GM12878 (cell line): Measurements from ENCODE around the gene OXT. TPM values are rescaled to one million over a fixed set of nuclear protein-coding genes. Genes with fewer than 3 reads are reported as not detected.
"Not testable (repeated sequence)": the region's sequence is repeated elsewhere in the genome, so short reads cannot be mapped to it uniquely, and the experiment has no call there.

Source experiments
- ATAC-seq: fragments of 200-7000 bp; cut with Tn5 transposase; 3 replicates; pipeline ENCODE4 v1.9.1; 2020; ENCODE audit warnings: mild to moderate bottlenecking, moderate library complexity
- BruUV-seq: library from RNA; stranded (reverse); fragments of 400-500 nt; replicated peaks from 2 replicates; lab custom pipeline; 2021; lab: Mats Ljungman, UMichigan
- CTCF ChIA-PET: fragments of 300-600 bp; sonication (Branson Sonifier 250); formaldehyde crosslinking; extraction: SDS; loops from one replicate; lab custom pipeline; 2021; ENCODE audit warnings: inconsistent platforms; lab: Yijun Ruan, JAX
- POLR2A ChIA-PET: fragments of 350-600 bp; formaldehyde crosslinking; extraction: SDS; loops from one replicate; lab custom pipeline; 2021; ENCODE audit warnings: inconsistent platforms; lab: Charles Lee
- RAD21 ChIA-PET: fragments of 300-600 bp; sonication (Branson Sonifier 250); formaldehyde crosslinking; loops from one replicate; lab custom pipeline; 2023; ENCODE audit warnings: antibody characterized with exemption; ENCODE audit not compliant: unreplicated experiment; lab: Charles Lee
- SMC1A ChIA-PET: fragments of 300-600 bp; sonication (Branson Sonifier 250); formaldehyde crosslinking; loops from one replicate; lab custom pipeline; 2023; ENCODE audit not compliant: unreplicated experiment, uncharacterized antibody; lab: Charles Lee
- DNase-seq: peaks from one replicate; pipeline ENCODE4 v3.0.0-alpha.2; 2011; ENCODE audit warnings: low read depth, low spot score
- FAIRE-seq: peaks from 3 replicates; lab custom pipeline; 2011; peaks lifted over from hg19 to GRCh38; lab: Jason Lieb, UNC
- H2AFZ ChIP-seq: 2 replicates; pipeline ENCODE4 v1.6.0; 2011; ENCODE audit warnings: low read depth, low read length, control low read depth; ENCODE audit not compliant: control insufficient read depth
- H3K27ac ChIP-seq: 2 replicates; pipeline ENCODE4 v1.5.1; 2011; ENCODE audit warnings: control low read depth; ENCODE audit not compliant: control insufficient read depth, insufficient read depth
- H3K27me3 ChIP-seq, 2 experiments: replicated peaks in 1 of 2; 2 replicates each; pipeline versions ENCODE4 v1.6.0 to v1.6.1; 2011; ENCODE audit warnings: low read length in 1 of 2; ENCODE audit not compliant: control insufficient read depth in 2 of 2, insufficient read depth in 2 of 2
- H3K36me3 ChIP-seq, 2 experiments: 2 replicates each; pipeline ENCODE4 v1.5.1; 2011; ENCODE audit warnings: low read length in 1 of 2; ENCODE audit not compliant: control insufficient read depth in 2 of 2, insufficient read depth in 2 of 2
- H3K4me1 ChIP-seq: 2 replicates; pipeline ENCODE4 v1.6.1; 2011; ENCODE audit warnings: mild to moderate bottlenecking, low read length, moderate library complexity, mixed read lengths; ENCODE audit not compliant: control insufficient read depth, insufficient read depth
- H3K4me2 ChIP-seq: 2 replicates; pipeline ENCODE4 v1.6.0; 2011; ENCODE audit warnings: control low read depth; ENCODE audit not compliant: control insufficient read depth, insufficient read depth
- H3K4me3 ChIP-seq: fragments of 200-600 bp; sonication (generic); 2 replicates; pipeline ENCODE4 v1.5.1; 2016
- H3K79me2 ChIP-seq: 2 replicates; pipeline ENCODE4 v1.6.0; 2011; ENCODE audit warnings: low read length; ENCODE audit not compliant: control insufficient read depth, insufficient read depth
- H3K9ac ChIP-seq: 2 replicates; pipeline ENCODE4 v1.8.0; 2011; ENCODE audit warnings: low read length, control low read depth, mixed read lengths; ENCODE audit not compliant: control insufficient read depth, insufficient read depth
- H3K9me3 ChIP-seq: replicated peaks from 3 replicates; pipeline ENCODE4 v1.5.1; 2011; ENCODE audit warnings: mild to moderate bottlenecking, low read length; ENCODE audit not compliant: control insufficient read depth, insufficient read depth
- H4K20me1 ChIP-seq: 2 replicates; pipeline ENCODE4 v1.6.0; 2011; ENCODE audit not compliant: control insufficient read depth, insufficient read depth
- BHLHE40 ChIP-seq, 2 experiments: fragments of 450-650 bp in 1 of 2; IDR thresholded peaks; 2 replicates each; pipeline ENCODE4 v1.6.1; 2011 to 2017; ENCODE audit warnings: low read depth in 2 of 2, borderline replicate concordance in 1 of 2, improper control_type of control experiment in 1 of 2, low read length in 1 of 2, mild to moderate bottlenecking in 1 of 2
- CBX5 ChIP-seq: sonication (generic); IDR thresholded peaks from 2 replicates; pipeline ENCODE4 v1.6.1; 2016; ENCODE audit warnings: low read depth, moderate library complexity, mild to moderate bottlenecking, inconsistent platforms
- CHD1 ChIP-seq: IDR thresholded peaks from 2 replicates; pipeline ENCODE4 v1.6.1; 2012; ENCODE audit warnings: low read depth, low read length, improper control_type of control experiment
- DPF2 ChIP-seq: fragments of 450-650 bp; IDR thresholded peaks from 2 replicates; pipeline ENCODE4 v1.6.1; 2017; ENCODE audit warnings: mild to moderate bottlenecking
- FOXK2 ChIP-seq: fragments of 450-650 bp; IDR thresholded peaks from 2 replicates; pipeline ENCODE4 v1.6.1; 2017; ENCODE audit warnings: mild to moderate bottlenecking, moderate library complexity
- MEF2A ChIP-seq: IDR thresholded peaks from 2 replicates; pipeline ENCODE4 v1.6.1; 2011; ENCODE audit warnings: low read depth, mild to moderate bottlenecking, low read length, moderate library complexity; ENCODE audit not compliant: insufficient read depth
- PAX5 ChIP-seq: IDR thresholded peaks from 2 replicates; pipeline ENCODE4 v1.6.1; 2011; ENCODE audit warnings: low read depth, low read length, borderline replicate concordance
- TARDBP ChIP-seq: IDR thresholded peaks from 2 replicates; pipeline ENCODE4 v1.6.1; 2016; ENCODE audit warnings: borderline replicate concordance
- TBL1XR1 ChIP-seq: IDR thresholded peaks from 2 replicates; pipeline ENCODE4 v1.6.1; 2012; ENCODE audit warnings: low read depth, low read length, improper control_type of control experiment
- ZNF207 ChIP-seq: fragments of 450-650 bp; IDR thresholded peaks from 2 replicates; pipeline ENCODE4 v1.6.1; 2014; ENCODE audit warnings: antibody characterized with exemption, mild to moderate bottlenecking, borderline replicate concordance
- ZZZ3 ChIP-seq: IDR thresholded peaks from 2 replicates; pipeline ENCODE4 v1.6.1; 2011; ENCODE audit warnings: low read depth; ENCODE audit not compliant: control insufficient read depth, insufficient read length
- WGBS: methylation state at CpG from one replicate; pipeline ENCODE4 v1.1.6; 2016; ENCODE audit warnings: low lambda C conversion rate; ENCODE audit not compliant: insufficient replicate concordance, insufficient coverage; ENCODE audit errors: missing lambda C conversion rate; 5-methylcytosine and 5-hydroxymethylcytosine counted together
- in situ Hi-C: fragments of 300-500 bp; cut with MboI; formaldehyde crosslinking; loops from 9 replicates; pipeline ENCODE4 v1.14.3; 2018; ENCODE audit warnings: mixed read lengths
- intact Hi-C: fragments of 100-400 bp; cut with micrococcal nuclease; formaldehyde crosslinking; loops from one replicate; pipeline ENCODE4 v1.14.2; 2022; ENCODE audit not compliant: unreplicated experiment
- polyA plus RNA-seq, 11 experiments: library from polyadenylated mRNA; depleted of rRNA in 4 of 11; unstranded in 6 of 11; stranded (reverse) in 5 of 11; fragments of >200 nt; fragmentation: Nextera tagmentation in 4 of 11; fragmentation: Illumina TruSeq in 1 of 11; extraction: Ambion mirVana in 4 of 11; extraction: Trizol in 1 of 11; gene quantifications; 1 replicate in 1 of 11; 2 replicates in 10 of 11; pipeline versions ENCODE4 v1.2.1 to v1.2.3, GENCODE V29; 2011 to 2016; ENCODE audit warnings: inconsistent platforms in 2 of 11, missing spikeins in 2 of 11, low read depth in 1 of 11
- total RNA-seq, 4 experiments: library from RNA; depleted of rRNA in 3 of 4; stranded (reverse); fragments of >200 nt in 3 of 4; fragmentation: Illumina TruSeq in 1 of 4; extraction: Trizol in 1 of 4; gene quantifications; 2 replicates each; pipeline versions ENCODE4 v1.2.1 to v1.2.3, GENCODE V29; 2013 to 2021
- TF ChIP-seq, protein P1 (sequence below): fragments of 450-650 bp; IDR thresholded peaks from 2 replicates; pipeline ENCODE4 v1.6.1; 2017; ENCODE audit warnings: borderline replicate concordance

The OXT gene
- total and polyA plus RNA-seq, 10 of the 15 experiments (the other 5 are each of a cell fraction or from before 2014, with no cell fraction given): not detected

DNA sequence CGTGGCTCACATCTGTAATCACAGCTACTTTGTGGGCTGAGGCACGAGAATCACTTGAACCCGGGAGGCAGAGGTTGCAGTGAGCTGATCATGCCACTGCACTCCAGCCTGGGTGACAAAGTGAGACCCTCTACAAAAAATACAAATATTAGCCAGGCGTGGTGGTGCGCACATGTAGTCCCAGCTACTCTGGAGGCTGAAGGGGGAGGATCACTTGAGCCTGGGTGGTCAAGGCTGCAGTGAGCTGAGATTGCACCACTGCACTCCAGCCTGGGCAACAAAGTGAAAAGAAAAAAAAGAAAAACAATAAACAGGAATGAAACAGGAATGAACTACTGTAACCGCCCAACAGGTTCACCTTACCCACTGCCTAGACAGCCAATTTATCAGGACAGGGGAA, 7.3 kb upstream of the OXT start:
- FAIRE-seq, BruUV-seq, RAD21 ChIA-PET, H3K4me2 ChIP-seq, in situ Hi-C loops, H3K27me3 ChIP-seq, H3K27ac ChIP-seq, H3K9ac ChIP-seq, H3K4me3 ChIP-seq, DNase-seq, H3K9me3 ChIP-seq, H3K79me2 ChIP-seq, H3K36me3 ChIP-seq, intact Hi-C loops, SMC1A ChIA-PET, H2AFZ ChIP-seq, CTCF ChIA-PET, H4K20me1 ChIP-seq, POLR2A ChIA-PET, ATAC-seq: not testable (repeated sequence)
- H3K4me1 ChIP-seq: peaks cover 14% of the 10 kb centered on the region
- WGBS: 52% methylated on average over 6 of the region's 6 CpGs

DNA sequence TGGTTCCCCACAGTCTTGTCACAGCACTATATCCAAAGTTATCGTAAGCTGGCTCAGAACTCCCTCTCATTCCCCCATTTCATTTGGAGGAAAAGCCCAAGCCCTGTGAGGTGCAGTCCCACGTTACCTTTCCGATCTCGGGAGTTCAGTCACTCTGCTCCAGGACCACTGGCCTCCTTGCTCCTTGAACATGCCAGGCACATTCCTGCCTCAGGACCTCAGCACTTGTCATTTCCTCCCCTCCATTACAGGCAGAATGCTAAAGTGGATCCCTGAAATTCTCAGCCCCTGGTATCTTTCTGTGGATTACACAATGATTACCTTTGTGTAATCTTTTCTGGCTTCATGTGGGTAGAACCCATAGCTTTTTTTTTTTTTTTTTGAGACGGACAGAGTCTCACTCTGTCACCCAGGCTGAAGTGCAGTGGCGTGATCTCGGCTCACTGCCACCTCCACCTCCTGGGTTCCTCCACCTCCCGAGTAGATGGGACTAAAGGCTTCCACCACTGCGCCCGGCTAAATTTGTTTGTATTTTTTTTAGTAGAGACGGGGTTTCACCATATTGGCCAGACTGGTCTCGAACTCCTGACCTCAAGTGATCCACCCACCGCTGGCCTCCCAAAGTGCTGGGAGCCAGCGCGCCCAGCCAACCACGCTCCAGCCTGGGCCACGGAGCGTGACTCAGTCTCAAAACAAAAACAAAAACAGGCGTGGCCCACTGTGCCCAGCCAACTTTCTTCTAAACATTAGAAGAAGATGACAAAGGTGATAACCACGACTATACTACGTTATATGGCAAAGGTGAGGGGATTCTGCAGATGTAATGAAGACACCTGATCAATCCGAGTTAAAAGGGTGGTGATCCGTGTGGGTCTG, 4.0 kb upstream of the OXT start:
- FAIRE-seq (no peak), ATAC-seq (peak; percentile 78), DNase-seq (no peak)
- 31% methylated on average over 23 of the region's 23 CpGs for WGBS
- ChIA-PET CTCF (interaction anchor here (2.5 kb wide), 1 partner anchor 14 kb away, joined by 11 read pairs; no protein-coding TSS in a partner anchor), RAD21 (interaction anchor here (0.9 kb wide), 1 partner anchor 14 kb away, joined by 3 read pairs; no protein-coding TSS in a partner anchor), POLR2A (no interaction called here), SMC1A (interaction anchor here (2.2 kb wide), 1 partner anchor 10 kb away, joined by 5 read pairs; no protein-coding TSS in a partner anchor)
- Histone ChIP-seq H3K79me2 (no peaks in the 10 kb centered on the region), H4K20me1 (no peaks in the 10 kb centered on the region), H3K9me3 (no peaks in the 10 kb centered on the region), H3K9ac (no peak overlapping the region), H3K27me3 (no peaks in the 10 kb centered on the region; a peak in 1 of 4 replicates), H3K27ac (no peak overlapping the region), H3K4me3 (no peak overlapping the region), H2AFZ (no peak overlapping the region), H3K36me3 (no peaks in the 10 kb centered on the region), H3K4me2 (peak overlapping the region; percentile 31), H3K4me1 (peaks cover 14% of the 10 kb centered on the region)
- in situ Hi-C loops (no loop called here), intact Hi-C loops (no loop called here)
- no TSS peak for BruUV-seq
- no peak for TF ChIP-seq TARDBP
- TF ChIP-seq CHD1: no peak
- no peak for TF ChIP-seq ZZZ3
- no peak for TF ChIP-seq FOXK2
- no peak for TF ChIP-seq CBX5
- peak; percentile 83 for TF ChIP-seq PAX5
- TF ChIP-seq, protein P1, sequence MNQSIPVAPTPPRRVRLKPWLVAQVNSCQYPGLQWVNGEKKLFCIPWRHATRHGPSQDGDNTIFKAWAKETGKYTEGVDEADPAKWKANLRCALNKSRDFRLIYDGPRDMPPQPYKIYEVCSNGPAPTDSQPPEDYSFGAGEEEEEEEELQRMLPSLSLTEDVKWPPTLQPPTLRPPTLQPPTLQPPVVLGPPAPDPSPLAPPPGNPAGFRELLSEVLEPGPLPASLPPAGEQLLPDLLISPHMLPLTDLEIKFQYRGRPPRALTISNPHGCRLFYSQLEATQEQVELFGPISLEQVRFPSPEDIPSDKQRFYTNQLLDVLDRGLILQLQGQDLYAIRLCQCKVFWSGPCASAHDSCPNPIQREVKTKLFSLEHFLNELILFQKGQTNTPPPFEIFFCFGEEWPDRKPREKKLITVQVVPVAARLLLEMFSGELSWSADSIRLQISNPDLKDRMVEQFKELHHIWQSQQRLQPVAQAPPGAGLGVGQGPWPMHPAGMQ: no peak
- peak in 1 of 2 experiments; percentile 6; a peak in 1 of 4 replicates for TF ChIP-seq BHLHE40 (IDR thresholded peaks at IDR 0.05; ENCODE audit: borderline replicate concordance in 1 of 2, low read depth in 2 of 2, low read length in 1 of 2)
- TF ChIP-seq MEF2A: no peak
- no peak for TF ChIP-seq ZNF207
- TF ChIP-seq TBL1XR1: no peak
- no peak for TF ChIP-seq DPF2
